OCI-LY3 (cell line): ENCODE results near the gene CCDC78.

Source experiments
- CTCF ChIP-seq: fragments of 200-600, 300-600 bp; sonication (generic); IDR thresholded peaks from 2 replicates; pipeline ENCODE4 v1.5.1; 2014; ENCODE audit warnings: antibody characterized with exemption, low read length, low read depth
- EZH2phosphoT487 ChIP-seq: fragments of 200-600 bp; shearing (Covaris generic); IDR thresholded peaks from 2 replicates; pipeline ENCODE4 v1.6.1; 2018; ENCODE audit warnings: antibody characterized with exemption, mixed run types, low read depth

- TF ChIP-seq CTCF, result no peak
- no peak for TF ChIP-seq EZH2phosphoT487
These were observed 40.0 kb upstream of the CCDC78 start for GRCh38 chr16:766008-766819.
